ENCODE results near the gene NEK7. TPM values are rescaled to one million over a fixed set of nuclear protein-coding genes. Genes with fewer than 3 reads are reported as not detected.
A peak's percentile ranks its signal among the peaks of the same experiment; 100 is the strongest.

Gene NEK7
- total RNA-seq, 3 donors from 2014 or later, result 82.3 to 187 (median 105) TPM

GRCh38 chr1:198157847-198158725 lies 1.3 kb downstream of the NEK7 start:
- Histone ChIP-seq H3K36me3 (no peaks in the 10 kb centered on the region), H3K27ac (peak overlapping the region; percentile 99), H3K4me1 (peaks cover 0 to 6% of the 10 kb centered on the region in 2 donors), H3K9me3 (no peaks in the 10 kb centered on the region), H3K4me3 (peak overlapping the region; percentile 94 to 100 (median 98)), H3K27me3 (no peaks in the 10 kb centered on the region)
- DNase-seq (ENCODE audit: low spot score in 2 of 2), result no peak
- TF ChIP-seq POLR2A (IDR thresholded peaks at IDR 0.05) (no peak), POLR2AphosphoS5 (IDR thresholded peaks at IDR 0.05) (no peak), CTCF (IDR thresholded peaks at IDR 0.05) (no peak)
- intact Hi-C loops (cut with DNase I; ENCODE audit: low total_unique reads), result loop anchor here (2.0 kb wide), 1 partner anchor 41 kb away; no protein-coding TSS in a partner anchor

DNA sequence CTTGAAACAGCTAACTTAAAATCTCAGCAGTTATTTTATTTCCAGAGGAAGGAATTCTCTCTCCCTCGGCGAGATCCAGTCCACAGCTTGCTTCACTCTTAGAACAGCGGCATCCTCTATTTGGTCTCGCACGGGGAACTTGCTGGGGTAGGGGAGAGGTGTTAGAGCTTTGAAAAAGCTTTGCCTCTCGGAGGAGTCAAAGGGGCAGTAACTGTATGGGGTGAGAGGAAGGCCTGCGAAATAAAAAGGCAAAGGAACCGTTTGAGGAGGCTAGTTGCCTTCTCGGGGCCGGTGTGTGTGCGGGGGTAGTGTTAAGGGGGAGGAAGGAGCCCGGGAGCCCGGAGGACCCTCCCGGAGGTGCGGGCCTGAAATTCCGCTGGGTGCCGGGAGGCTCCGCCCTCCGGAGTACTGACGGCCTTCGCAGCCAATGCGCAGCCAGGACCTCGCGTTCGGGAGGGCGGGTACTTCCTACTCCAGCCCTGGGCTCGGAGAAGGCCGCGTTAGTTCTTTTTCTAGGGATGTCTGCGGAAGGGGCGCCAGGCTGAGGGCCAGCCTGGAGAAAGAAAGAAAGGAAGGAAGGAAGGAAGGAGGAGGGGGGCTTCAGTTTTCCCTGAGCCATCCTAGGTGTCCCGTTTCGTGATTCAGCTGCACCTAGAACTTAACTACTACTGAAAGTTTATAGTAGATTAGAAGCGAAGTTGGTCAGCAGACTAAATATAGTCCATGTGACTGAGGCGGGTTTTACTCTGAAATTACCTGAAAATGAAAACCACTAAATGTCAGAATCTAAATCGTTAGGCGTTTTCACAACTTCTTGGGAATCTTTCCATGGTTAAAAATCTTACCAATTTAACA lies 2.2 kb downstream of the NEK7 start:
- Histone ChIP-seq H3K27ac (peak overlapping the region; percentile 99), H3K36me3 (no peaks in the 10 kb centered on the region), H3K4me3 (peak overlapping the region; percentile 94 to 100 (median 98)), H3K4me1 (peaks cover 0 to 6% of the 10 kb centered on the region in 2 donors), H3K9me3 (no peaks in the 10 kb centered on the region), H3K27me3 (no peaks in the 10 kb centered on the region)
- TF ChIP-seq POLR2A (IDR thresholded peaks at IDR 0.05) (peak; percentile 28), POLR2AphosphoS5 (IDR thresholded peaks at IDR 0.05) (peak; percentile 15 to 65 (median 43)), CTCF (IDR thresholded peaks at IDR 0.05) (no peak)
- intact Hi-C loops (cut with DNase I; ENCODE audit: low total_unique reads), result no loop called here
- peak; percentile 75 to 82 for DNase-seq (ENCODE audit: low spot score in 2 of 2)

GRCh38 chr1:198160222-198160621 lies 3.4 kb downstream of the NEK7 start:
- H3K27ac ChIP-seq, result peak overlapping the region in 1 of 2 donors; percentile 99
- peaks cover 0 to 6% of the 10 kb centered on the region in 2 donors for H3K4me1 ChIP-seq
- H3K36me3 ChIP-seq, result no peaks in the 10 kb centered on the region
- H3K27me3 ChIP-seq, result no peaks in the 10 kb centered on the region
- TF ChIP-seq POLR2A (IDR thresholded peaks at IDR 0.05) (no peak), POLR2AphosphoS5 (IDR thresholded peaks at IDR 0.05) (no peak), CTCF (IDR thresholded peaks at IDR 0.05) (no peak)
- intact Hi-C loops (cut with DNase I; ENCODE audit: low total_unique reads), result no loop called here
- DNase-seq (ENCODE audit: low spot score in 2 of 2), result no peak
- H3K4me3 ChIP-seq, result no peak overlapping the region
- H3K9me3 ChIP-seq, result no peaks in the 10 kb centered on the region

DNA sequence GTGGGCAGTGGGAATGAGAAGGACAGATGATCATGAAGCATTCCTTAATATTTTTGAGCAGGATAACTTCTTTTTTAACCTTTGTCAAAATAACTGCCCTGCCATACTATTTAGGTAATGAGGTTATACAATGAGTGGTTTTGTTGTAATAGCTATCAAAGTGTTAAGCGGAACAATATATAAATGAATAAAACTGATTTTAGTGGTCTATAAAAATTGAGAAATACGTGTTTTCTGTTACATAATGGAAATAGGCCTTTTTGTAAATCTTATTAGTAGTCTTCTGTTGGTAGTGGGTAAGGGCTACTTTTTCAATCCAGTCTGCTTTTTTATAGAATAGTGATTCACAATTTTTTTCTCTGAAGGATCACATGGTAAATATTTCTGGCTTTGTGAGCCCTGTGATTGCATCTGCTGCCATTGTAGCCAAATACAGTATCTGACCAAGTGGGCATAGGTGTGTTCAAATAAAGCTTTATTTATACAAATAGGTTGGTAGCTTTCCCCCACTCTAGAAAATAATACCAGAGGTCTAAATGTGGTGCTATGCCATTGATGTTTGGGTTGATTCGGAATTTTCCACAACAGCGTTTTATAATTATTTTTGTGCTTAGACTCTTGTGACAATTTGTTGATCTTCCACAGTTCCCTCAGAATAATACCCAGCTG lies 4.3 kb downstream of the NEK7 start:
- no peak overlapping the region for H3K4me3 ChIP-seq
- peaks cover 0 to 6% of the 10 kb centered on the region in 2 donors for H3K4me1 ChIP-seq
- no peak overlapping the region for H3K27ac ChIP-seq
- DNase-seq (ENCODE audit: low spot score in 2 of 2), result no peak
- H3K36me3 ChIP-seq, result no peaks in the 10 kb centered on the region
- H3K27me3 ChIP-seq, result no peaks in the 10 kb centered on the region
- H3K9me3 ChIP-seq, result no peaks in the 10 kb centered on the region
- no peak for TF ChIP-seq CTCF (IDR thresholded peaks at IDR 0.05)
- no peak for TF ChIP-seq POLR2AphosphoS5 (IDR thresholded peaks at IDR 0.05)
- TF ChIP-seq POLR2A (IDR thresholded peaks at IDR 0.05), result no peak
- intact Hi-C loops (cut with DNase I; ENCODE audit: low total_unique reads), result no loop called here
